Spleen (tissue), 11 donors: ENCODE data around the gene HS2ST1. TPM values are rescaled to one million over a fixed set of nuclear protein-coding genes. Genes with fewer than 3 reads are reported as not detected.

Source experiments
- DNase-seq: peaks from one replicate; pipeline ENCODE4 v3.0.0-alpha.2; 2020
- H3K27ac ChIP-seq, 8 donors: fragments of 200-600 bp; sonication (generic) in 7 of 8; 1 replicate in 4 of 8; 2 replicates in 4 of 8; pipeline versions ENCODE4 v1.5.0 to v1.8.0; 2016 to 2021; ENCODE audit warnings: inconsistent platforms in 4 of 8, mild to moderate bottlenecking in 4 of 8, moderate library complexity in 1 of 8
- H3K27me3 ChIP-seq, 7 donors: fragments of 200-600 bp; sonication (generic) in 6 of 7; replicated peaks in 1 of 7; 1 replicate in 4 of 7; 2 replicates in 3 of 7; pipeline versions ENCODE4 v1.5.0 to v1.8.0; 2016 to 2021; ENCODE audit warnings: inconsistent platforms in 3 of 7, mild to moderate bottlenecking in 1 of 7
- H3K36me3 ChIP-seq, 6 donors: fragments of 200-600 bp; sonication (generic) in 5 of 6; 1 replicate in 4 of 6; 2 replicates in 2 of 6; pipeline versions ENCODE4 v1.5.0 to v1.8.0; 2016 to 2021; ENCODE audit warnings: inconsistent platforms in 2 of 6
- H3K4me1 ChIP-seq, 6 donors: fragments of 200-600 bp; sonication (generic) in 5 of 6; 1 replicate in 3 of 6; 2 replicates in 3 of 6; pipeline versions ENCODE4 v1.5.0 to v1.8.0; 2016 to 2021; ENCODE audit warnings: inconsistent platforms in 3 of 6
- H3K4me3 ChIP-seq, 8 donors: fragments of 200-600 bp; sonication (generic) in 7 of 8; 1 replicate in 4 of 8; 2 replicates in 4 of 8; pipeline versions ENCODE4 v1.5.0 to v1.8.0; 2016 to 2021; ENCODE audit warnings: inconsistent platforms in 4 of 8, mild to moderate bottlenecking in 4 of 8, moderate library complexity in 2 of 8
- H3K9me3 ChIP-seq, 8 donors: fragments of 200-600 bp; sonication (generic) in 7 of 8; 1 replicate in 4 of 8; 2 replicates in 4 of 8; pipeline versions ENCODE4 v1.5.0 to v1.8.0; 2016 to 2021; ENCODE audit warnings: inconsistent platforms in 4 of 8
- CTCF ChIP-seq, 11 experiments: fragments of 200-600 bp in 7 of 11; fragments of 450-650 bp in 4 of 11; sonication (generic) in 4 of 11; IDR thresholded peaks in 8 of 11; conservative IDR thresholded peaks in 3 of 11; 1 replicate in 7 of 11; 2 replicates in 4 of 11; pipeline versions ENCODE4 v1.4.0 to v1.8.0; 2016 to 2021; ENCODE audit warnings: antibody characterized with exemption in 11 of 11, inconsistent platforms in 4 of 11, mild to moderate bottlenecking in 1 of 11
- POLR2A ChIP-seq, 3 donors: fragments of 450-650 bp; IDR thresholded peaks; one replicate each; pipeline ENCODE4 v1.5.1; 2017; ENCODE audit warnings: antibody characterized with exemption in 3 of 3, mild to moderate bottlenecking in 1 of 3
- POLR2AphosphoS5 ChIP-seq, 3 donors: sonication (generic); formaldehyde crosslinking; IDR thresholded peaks; one replicate each; pipeline ENCODE4 v1.5.1; 2017; ENCODE audit warnings: antibody characterized with exemption in 3 of 3
- WGBS, 5 donors: extraction: QIAGEN DNeasy Blood & Tissue Kit in 3 of 5; methylation state at CpG; one replicate each; pipeline versions ENCODE4 v1.1.5 to v1.1.7; 2013 to 2018; 5-methylcytosine and 5-hydroxymethylcytosine counted together
- intact Hi-C: fragments of 100-400 bp; cut with DNase I; formaldehyde crosslinking; loops from one replicate; pipeline ENCODE4 v1.15.0; 2023; ENCODE audit warnings: low total_unique reads
- polyA plus RNA-seq, 3 donors: library from polyadenylated mRNA; stranded (reverse); fragments of 200-250 nt; gene quantifications; one replicate each; pipeline ENCODE4 v1.2.1, GENCODE V29; 2013
- total RNA-seq, 7 donors: library from RNA; depleted of rRNA in 3 of 7; stranded (reverse); fragments of >200 nt in 3 of 7; fragmentation: NEBNext Ultra II Directional in 4 of 7; extraction: Animal tissue kit (Norgen Biotek cat#: 25700) in 4 of 7; gene quantifications; one replicate each; pipeline versions ENCODE4 v1.1.0 to v1.2.1, GENCODE V29; 2016 to 2021
- donor health status: healthy with polysubstance abuse.
- donor health status: DM: no; HTN: no; CAD: no; lungs with moderate emphysema.
- donor health status: DM: no; HTN: no; CAD: no.
- donor health status: Bipolar disorder and iron deficiency.
- donor health status: healthy.
- donor health status: DM: no; HTN: no; CAD: no.
- donor health status: DM: yes; HTN: yes; CAD: no.

HS2ST1 gene
- total and polyA plus RNA-seq, 10 donors: 4.6 to 32.9 (median 22.3) TPM

GRCh38 chr1:87034351-87034750, 119.9 kb downstream of the HS2ST1 start:
- H3K36me3 ChIP-seq: no peaks in the 10 kb centered on the region
- H3K27ac ChIP-seq: no peak overlapping the region
- WGBS, 5 donors: 85 to 96% (median 90%) methylated on average over 2 of the region's 2 CpGs
- H3K4me1 ChIP-seq: no peaks in the 10 kb centered on the region
- H3K27me3 ChIP-seq: no peaks in the 10 kb centered on the region
- no peak for DNase-seq
- intact Hi-C loops: no loop called here
- TF ChIP-seq CTCF (IDR thresholded peaks at IDR 0.05 in 8 of 11, conservative IDR thresholded peaks at IDR 0.05 in 3 of 11) (no peak), POLR2A (IDR thresholded peaks at IDR 0.05) (no peak), POLR2AphosphoS5 (IDR thresholded peaks at IDR 0.05) (no peak)
- no peak overlapping the region for H3K4me3 ChIP-seq
- no peaks in the 10 kb centered on the region for H3K9me3 ChIP-seq

- TF ChIP-seq POLR2AphosphoS5 (IDR thresholded peaks at IDR 0.05): no peak
- no peak for TF ChIP-seq POLR2A (IDR thresholded peaks at IDR 0.05)
- no peak for TF ChIP-seq CTCF (IDR thresholded peaks at IDR 0.05 in 8 of 11, conservative IDR thresholded peaks at IDR 0.05 in 3 of 11)
Measured at GRCh38 chr1:87039096-87039495, 124.7 kb downstream of the HS2ST1 start.

GRCh38 chr1:87042111-87042811, 127.8 kb downstream of the HS2ST1 start:
- Histone ChIP-seq H3K9me3 (peaks cover 0 to 6% (median under 1%) of the 10 kb centered on the region in 8 donors), H3K27ac (no peak overlapping the region), H3K36me3 (no peaks in the 10 kb centered on the region), H3K27me3 (no peaks in the 10 kb centered on the region), H3K4me1 (peaks cover 0 to 40% (median 6%) of the 10 kb centered on the region in 6 donors), H3K4me3 (no peak overlapping the region)
- TF ChIP-seq POLR2A (IDR thresholded peaks at IDR 0.05) (no peak), CTCF (IDR thresholded peaks at IDR 0.05 in 8 of 11, conservative IDR thresholded peaks at IDR 0.05 in 3 of 11) (no peak), POLR2AphosphoS5 (IDR thresholded peaks at IDR 0.05) (no peak)
- intact Hi-C loops: no loop called here
- no peak for DNase-seq
- WGBS, 5 donors: 64 to 74% (median 67%) methylated on average over 4 of the region's 4 CpGs

More at GRCh38 chr1:87039096-87039495, 124.7 kb downstream of the HS2ST1 start:
- no peaks in the 10 kb centered on the region for H3K9me3 ChIP-seq
- DNase-seq: no peak
- no peak overlapping the region for H3K27ac ChIP-seq
- peaks cover 0 to 19% (median 3%) of the 10 kb centered on the region in 6 donors for H3K4me1 ChIP-seq
- WGBS, 5 donors: 96 to 99% (median 97%) methylated on average over 3 of the region's 3 CpGs
- intact Hi-C loops: no loop called here
- no peaks in the 10 kb centered on the region for H3K27me3 ChIP-seq
- H3K36me3 ChIP-seq: no peaks in the 10 kb centered on the region
- H3K4me3 ChIP-seq: no peak overlapping the region

GRCh38 chr1:87044424-87044823, 130.0 kb downstream of the HS2ST1 start:
- no peak overlapping the region for H3K27ac ChIP-seq
- H3K9me3 ChIP-seq: peaks cover 0 to 21% (median 15%) of the 10 kb centered on the region in 8 donors
- no peak overlapping the region for H3K4me3 ChIP-seq
- no peaks in the 10 kb centered on the region for H3K27me3 ChIP-seq
- DNase-seq: no peak
- peaks cover 0 to 40% (median 6%) of the 10 kb centered on the region in 6 donors for H3K4me1 ChIP-seq
- intact Hi-C loops: no loop called here
- TF ChIP-seq CTCF (IDR thresholded peaks at IDR 0.05 in 8 of 11, conservative IDR thresholded peaks at IDR 0.05 in 3 of 11) (no peak), POLR2AphosphoS5 (IDR thresholded peaks at IDR 0.05) (no peak), POLR2A (IDR thresholded peaks at IDR 0.05) (no peak)
- H3K36me3 ChIP-seq: no peaks in the 10 kb centered on the region
